H1 (cell line): ENCODE measurements around the gene ERGIC3. TPM values are rescaled to one million over a fixed set of nuclear protein-coding genes. Genes with fewer than 3 reads are reported as not detected.

ENCODE experiments used
- CTCF ChIA-PET: fragments of 300-600 bp; sonication (Branson Sonifier 250); formaldehyde crosslinking; loops from one replicate; lab custom pipeline; 2021; ENCODE audit not compliant: partially characterized antibody; lab: Charles Lee
- POLR2A ChIA-PET: fragments of 300-600 bp; sonication (Branson Sonifier 250); formaldehyde crosslinking; loops from one replicate; lab custom pipeline; 2021; ENCODE audit warnings: inconsistent platforms; ENCODE audit not compliant: partially characterized antibody; lab: Charles Lee
- DNase-seq, 2 experiments: peaks; one replicate each; pipeline versions ENCODE4 v3.0.0 to v3.0.0-alpha.2; 2010 to 2022; ENCODE audit warnings: low spot score in 2 of 2, low read depth in 1 of 2, mixed read lengths in 1 of 2
- FAIRE-seq: peaks from 2 replicates; lab custom pipeline; 2011; peaks lifted over from hg19 to GRCh38; lab: Jason Lieb, UNC
- H2AFZ ChIP-seq: 2 replicates; pipeline ENCODE4 v1.8.1; 2012; ENCODE audit warnings: low read length, inconsistent platforms
- H2AK5ac ChIP-seq: 2 replicates; pipeline ENCODE4 v1.6.1; 2013; ENCODE audit warnings: low read depth, low read length
- H2BK120ac ChIP-seq: replicated peaks from 2 replicates; pipeline ENCODE3; 2013; ENCODE audit warnings: low read depth, low read length, inconsistent platforms
- H2BK12ac ChIP-seq: 2 replicates; pipeline ENCODE4 v1.6.1; 2013; ENCODE audit warnings: low read depth, low read length
- H2BK15ac ChIP-seq: 2 replicates; pipeline ENCODE4 v1.6.1; 2013; ENCODE audit warnings: low read length
- H2BK20ac ChIP-seq: 2 replicates; pipeline ENCODE4 v1.6.1; 2013; ENCODE audit warnings: low read length
- H2BK5ac ChIP-seq: 2 replicates; pipeline ENCODE4 v1.6.1; 2013; ENCODE audit warnings: low read depth, low read length
- H3K14ac ChIP-seq: 2 replicates; pipeline ENCODE4 v1.6.1; 2013; ENCODE audit warnings: inconsistent platforms; ENCODE audit not compliant: insufficient read length
- H3K18ac ChIP-seq: 2 replicates; pipeline ENCODE4 v1.6.1; 2013; ENCODE audit warnings: low read length; ENCODE audit errors: extremely low read depth
- H3K23ac ChIP-seq: 2 replicates; pipeline ENCODE4 v1.6.1; 2013; ENCODE audit warnings: inconsistent platforms; ENCODE audit not compliant: insufficient read length
- H3K23me2 ChIP-seq: 2 replicates; pipeline ENCODE4 v1.6.1; 2013; ENCODE audit warnings: low read depth, low read length
- H3K27ac ChIP-seq: 2 replicates; pipeline ENCODE4 v1.6.1; 2011; ENCODE audit warnings: low read depth, low read length, inconsistent platforms
- H3K27me3 ChIP-seq, 4 experiments: replicated peaks in 1 of 4; 1 replicate in 1 of 4; 2 replicates in 3 of 4; pipeline versions ENCODE4 v1.6.1 to v1.8.1; 2011 to 2013; ENCODE audit warnings: low read length in 3 of 4, mild to moderate bottlenecking in 3 of 4, inconsistent platforms in 2 of 4, mixed read lengths in 2 of 4, moderate library complexity in 1 of 4; ENCODE audit not compliant: control insufficient read depth in 3 of 4, insufficient read depth in 3 of 4; ENCODE audit errors: extremely low read depth in 1 of 4
- H3K36me3 ChIP-seq, 4 experiments: 2 replicates each; pipeline versions ENCODE4 v1.6.1 to v1.8.1; 2011 to 2013; ENCODE audit warnings: mild to moderate bottlenecking in 4 of 4, low read length in 3 of 4, moderate library complexity in 2 of 4, control low read depth in 1 of 4, inconsistent platforms in 1 of 4; ENCODE audit not compliant: insufficient read depth in 4 of 4, control insufficient read depth in 2 of 4
- H3K4ac ChIP-seq: replicated peaks from 2 replicates; pipeline ENCODE3; 2013; ENCODE audit warnings: low read length, low read depth, mixed read lengths, inconsistent platforms; ENCODE audit not compliant: insufficient read length
- H3K4me1 ChIP-seq, 4 experiments: replicated peaks in 1 of 4; 1 replicate in 1 of 4; 2 replicates in 3 of 4; pipeline versions ENCODE4 v1.6.1 to v1.8.1; 2011 to 2013; ENCODE audit warnings: low read length in 3 of 4, inconsistent platforms in 2 of 4, mixed read lengths in 1 of 4; ENCODE audit not compliant: insufficient read depth in 4 of 4, control insufficient read depth in 3 of 4
- H3K4me2 ChIP-seq, 2 experiments: 2 replicates each; pipeline versions ENCODE4 v1.6.1 to v1.8.1; 2011 to 2013; ENCODE audit warnings: low read depth in 2 of 2, low read length in 2 of 2, control low read depth in 1 of 2, inconsistent platforms in 1 of 2, mild to moderate bottlenecking in 1 of 2; ENCODE audit not compliant: insufficient read depth in 1 of 2
- H3K4me3 ChIP-seq, 4 experiments: fragments of 200-600, 300-600 bp in 1 of 4; sonication (generic), shearing (Covaris generic), sonication (Bioruptor Twin) in 1 of 4; 2 replicates each; pipeline versions ENCODE4 v1.5.1 to v1.8.1; 2011 to 2016; ENCODE audit warnings: low read length in 4 of 4, low read depth in 3 of 4, control low read depth in 2 of 4, inconsistent platforms in 2 of 4, mild to moderate bottlenecking in 2 of 4, mixed read lengths in 1 of 4, moderate library complexity in 1 of 4; ENCODE audit not compliant: insufficient read depth in 2 of 4; ENCODE audit errors: extremely low read depth in 1 of 4
- H3K56ac ChIP-seq: replicated peaks from 2 replicates; pipeline ENCODE3; 2013; ENCODE audit warnings: low read depth, mild to moderate bottlenecking, mixed read lengths, low read length, inconsistent platforms; ENCODE audit not compliant: insufficient read length
- H3K79me1 ChIP-seq: 2 replicates; pipeline ENCODE4 v1.6.1; 2013; ENCODE audit warnings: low read depth, low read length, control low read depth
- H3K79me2 ChIP-seq, 2 experiments: 2 replicates each; pipeline versions ENCODE4 v1.6.1 to v1.8.1; 2012 to 2013; ENCODE audit warnings: low read length in 2 of 2, mild to moderate bottlenecking in 2 of 2, inconsistent platforms in 1 of 2; ENCODE audit not compliant: insufficient read depth in 2 of 2, control insufficient read depth in 1 of 2
- H3K9ac ChIP-seq, 4 experiments: replicated peaks in 1 of 4; 1 replicate in 1 of 4; 2 replicates in 3 of 4; pipeline versions ENCODE4 v1.6.1 to v1.8.1; 2011 to 2013; ENCODE audit warnings: low read depth in 3 of 4, low read length in 3 of 4, control low read depth in 2 of 4, mild to moderate bottlenecking in 2 of 4, moderate library complexity in 2 of 4, inconsistent platforms in 1 of 4; ENCODE audit errors: extremely low read depth in 1 of 4
- H3K9me3 ChIP-seq, 2 experiments: 2 replicates each; pipeline versions ENCODE4 v1.6.1 to v1.8.1; 2012 to 2013; ENCODE audit warnings: mild to moderate bottlenecking in 2 of 2, moderate library complexity in 2 of 2, control low read depth in 1 of 2, inconsistent platforms in 1 of 2, low read depth in 1 of 2, low read length in 1 of 2, mixed read lengths in 1 of 2; ENCODE audit not compliant: insufficient read depth in 2 of 2
- H4K20me1 ChIP-seq, 2 experiments: replicated peaks in 1 of 2; 2 replicates each; pipeline versions ENCODE3 to v1.8.1; 2011 to 2013; ENCODE audit warnings: inconsistent platforms in 2 of 2, low read length in 2 of 2, mild to moderate bottlenecking in 1 of 2; ENCODE audit not compliant: insufficient read depth in 2 of 2, control insufficient read depth in 1 of 2
- H4K5ac ChIP-seq: 2 replicates; pipeline ENCODE4 v1.6.1; 2013; ENCODE audit warnings: low read length, low read depth, mixed read lengths, inconsistent platforms; ENCODE audit not compliant: insufficient read length
- H4K8ac ChIP-seq: 2 replicates; pipeline ENCODE4 v1.8.0; 2013; ENCODE audit warnings: mild to moderate bottlenecking, moderate library complexity, low read length, inconsistent platforms; ENCODE audit not compliant: insufficient read depth; ENCODE audit errors: extremely low read depth
- H4K91ac ChIP-seq: replicated peaks from 2 replicates; pipeline ENCODE3; 2013; ENCODE audit warnings: low read length, mixed read lengths, inconsistent platforms; ENCODE audit not compliant: insufficient read length
- BACH1 ChIP-seq: IDR thresholded peaks from 2 replicates; pipeline ENCODE4 v1.6.1; 2012; ENCODE audit warnings: low read length, improper control_type of control experiment
- BCL11A ChIP-seq, 2 experiments: IDR thresholded peaks; one replicate each; pipeline ENCODE4 v1.6.1; 2011; ENCODE audit warnings: low read depth in 2 of 2, low read length in 2 of 2, mild to moderate bottlenecking in 2 of 2
- BRCA1 ChIP-seq: IDR thresholded peaks from 2 replicates; pipeline ENCODE4 v1.6.1; 2012; ENCODE audit warnings: low read depth, low read length, improper control_type of control experiment
- CHD2 ChIP-seq: IDR thresholded peaks from 2 replicates; pipeline ENCODE4 v1.6.1; 2012; ENCODE audit warnings: low read length, improper control_type of control experiment
- E2F6 ChIP-seq: IDR thresholded peaks from 2 replicates; pipeline ENCODE4 v1.6.1; 2012; ENCODE audit warnings: inconsistent platforms
- EP300 ChIP-seq, 2 experiments: IDR thresholded peaks; 1 replicate in 1 of 2; 2 replicates in 1 of 2; pipeline ENCODE4 v1.6.1; 2011 to 2012; ENCODE audit warnings: low read depth in 2 of 2, low read length in 2 of 2, mild to moderate bottlenecking in 2 of 2, borderline replicate concordance in 1 of 2, inconsistent platforms in 1 of 2, moderate library complexity in 1 of 2
- FOSL1 ChIP-seq: IDR thresholded peaks from 2 replicates; pipeline ENCODE4 v1.6.1; 2011; ENCODE audit warnings: mild to moderate bottlenecking, low read depth, low read length, moderate library complexity; ENCODE audit not compliant: insufficient read depth
- HDAC6 ChIP-seq: IDR thresholded peaks from one replicate; pipeline ENCODE4 v1.7.1; 2012; ENCODE audit warnings: low read depth, mild to moderate bottlenecking, inconsistent platforms, low read length, moderate library complexity
- KDM4A ChIP-seq: IDR thresholded peaks from one replicate; pipeline ENCODE4 v1.7.1; 2012; ENCODE audit warnings: low read depth, mild to moderate bottlenecking, moderate library complexity, low read length, inconsistent platforms; ENCODE audit not compliant: severe bottlenecking
- SIN3A ChIP-seq, 2 experiments: IDR thresholded peaks in 1 of 2; conservative IDR thresholded peaks in 1 of 2; 2 replicates each; pipeline ENCODE4 v1.6.1; 2011 to 2012; ENCODE audit warnings: low read length in 2 of 2, improper control_type of control experiment in 1 of 2, low read depth in 1 of 2, mild to moderate bottlenecking in 1 of 2
- SIX5 ChIP-seq: IDR thresholded peaks from 2 replicates; pipeline ENCODE4 v1.6.1; 2011; ENCODE audit warnings: mild to moderate bottlenecking, low read depth, low read length
- SRF ChIP-seq: IDR thresholded peaks from 2 replicates; pipeline ENCODE4 v1.6.1; 2011; ENCODE audit warnings: mild to moderate bottlenecking, low read depth, low read length, moderate library complexity
- WGBS, 2 experiments: shearing (Covaris generic) in 1 of 2; methylation state at CpG; one replicate each; pipeline versions ENCODE4 v1.1.6 to v1.1.7; 2013 to 2015; ENCODE audit warnings: low lambda C conversion rate in 2 of 2, mixed read lengths in 2 of 2, inconsistent platforms in 1 of 2, low coverage in 1 of 2, missing lambda C conversion rate in 1 of 2; ENCODE audit not compliant: insufficient replicate concordance in 2 of 2, insufficient coverage in 1 of 2, insufficient read length in 1 of 2; ENCODE audit errors: extremely low coverage in 1 of 2, missing lambda C conversion rate in 1 of 2; 5-methylcytosine and 5-hydroxymethylcytosine counted together
- polyA plus RNA-seq, 7 experiments: library from polyadenylated mRNA; depleted of rRNA in 3 of 7; stranded (reverse) in 5 of 7; unstranded in 2 of 7; fragments of >200 nt in 5 of 7; fragments of 200-250 nt in 2 of 7; gene quantifications; 1 replicate in 5 of 7; 2 replicates in 1 of 7; 4 replicates in 1 of 7; pipeline versions ENCODE4 v1.2.1 to v1.2.3, GENCODE V29; 2011 to 2013; ENCODE audit warnings: missing spikeins in 2 of 7, mixed read lengths in 2 of 7
- total RNA-seq: library from RNA; stranded (reverse); fragmentation: NEBNext Ultra II Directional; extraction: Animal tissue kit (Norgen Biotek cat#: 25700); gene quantifications from 2 replicates; pipeline ENCODE4 v1.2.1, GENCODE V29; 2021

Gene ERGIC3
- total and polyA plus RNA-seq, 2 of the 8 experiments (the other 6 are each of a cell fraction or from before 2014, with no cell fraction given): 178 to 341 TPM

DNA sequence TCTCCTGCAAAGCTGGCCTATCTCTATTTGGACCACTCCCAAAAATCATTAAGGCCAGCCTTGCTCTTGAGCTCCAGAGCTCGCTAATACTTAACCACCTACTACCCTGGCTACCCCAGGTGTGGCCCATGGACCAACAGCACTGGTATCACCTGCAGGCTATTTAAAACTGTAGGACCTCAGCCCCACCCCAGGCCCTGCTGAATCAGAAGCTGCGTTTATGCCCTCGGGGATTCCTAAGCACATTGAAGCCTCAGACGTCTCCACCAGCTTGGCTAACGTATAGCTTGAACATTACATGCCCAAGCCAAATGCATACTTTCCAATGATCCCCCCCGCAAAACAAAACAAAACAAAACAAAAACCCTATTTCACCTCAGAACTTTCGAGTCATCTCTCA, 54.0 kb downstream of the ERGIC3 start:
- H2BK5ac ChIP-seq: no peak overlapping the region
- H3K27ac ChIP-seq: no peak overlapping the region
- no peak for TF ChIP-seq BCL11A (IDR thresholded peaks at IDR 0.05; ENCODE audit: low read depth in 2 of 2, low read length in 2 of 2)
- no peak for TF ChIP-seq SRF
- no peak for TF ChIP-seq KDM4A
- TF ChIP-seq E2F6: no peak
- no peak for TF ChIP-seq SIX5
- TF ChIP-seq CHD2: no peak
- TF ChIP-seq FOSL1: no peak
- TF ChIP-seq BACH1: no peak
- TF ChIP-seq BRCA1: no peak
- TF ChIP-seq SIN3A (conservative IDR thresholded peaks at IDR 0.05 in 1 of 2, IDR thresholded peaks at IDR 0.05 in 1 of 2; ENCODE audit: low read depth in 1 of 2, low read length in 2 of 2): no peak
- no peak for TF ChIP-seq EP300 (IDR thresholded peaks at IDR 0.05; ENCODE audit: borderline replicate concordance in 1 of 2, low read depth in 2 of 2, low read length in 2 of 2)
- no peak for TF ChIP-seq HDAC6
- H3K4me3 ChIP-seq: no peak overlapping the region
- no peak overlapping the region for H3K4ac ChIP-seq
- no peak overlapping the region for H2BK120ac ChIP-seq
- no peaks in the 10 kb centered on the region for H3K36me3 ChIP-seq
- POLR2A ChIA-PET: interaction anchor here (0.7 to 1.7 kb wide), 5 partner anchors 36 to 107 kb away, joined by 3 to 5 read pairs (median 4); partner anchors contain the start of genes CPNE1, ERGIC3 and RBM12
- H3K56ac ChIP-seq: no peak overlapping the region
- no peak overlapping the region; the same call in 1 of the 2 replicates for H4K8ac ChIP-seq
- WGBS, 2 experiments: 88 to 100% methylated on average over 2 to 7 of the region's 7 CpGs
- H2AFZ ChIP-seq: no peak overlapping the region
- FAIRE-seq (no peak), DNase-seq (no peak)
- H3K27me3 ChIP-seq: peaks cover 0 to 18% (median 12%) of the 10 kb centered on the region in 4 experiments; a peak in 5 of 7 replicates
- peaks cover 6% of the 10 kb centered on the region; the same call in 1 of the 2 replicates for H3K23me2 ChIP-seq
- H3K79me2 ChIP-seq: no peaks in the 10 kb centered on the region
- no peak overlapping the region for H3K14ac ChIP-seq
- no peak overlapping the region for H3K23ac ChIP-seq
- H3K4me1 ChIP-seq: peaks cover 0 to 6% (median 3%) of the 10 kb centered on the region in 4 experiments; a peak in 3 of 7 replicates
- no peak overlapping the region for H4K5ac ChIP-seq
- CTCF ChIA-PET: interaction anchor here (0.8 to 2.0 kb wide), 6 partner anchors 8 to 23 kb away, joined by 3 to 8 read pairs (median 3); no protein-coding TSS in a partner anchor
- no peak overlapping the region for H2BK20ac ChIP-seq
- no peak overlapping the region for H2AK5ac ChIP-seq
- no peak overlapping the region for H4K91ac ChIP-seq
- no peak overlapping the region for H3K18ac ChIP-seq
- peaks cover 0 to 2% of the 10 kb centered on the region in 2 experiments for H4K20me1 ChIP-seq
- no peaks in the 10 kb centered on the region for H3K9me3 ChIP-seq
- no peaks in the 10 kb centered on the region for H3K79me1 ChIP-seq
- H2BK15ac ChIP-seq: no peak overlapping the region
- H2BK12ac ChIP-seq: no peak overlapping the region
- H3K4me2 ChIP-seq: no peak overlapping the region
- no peak overlapping the region for H3K9ac ChIP-seq
